H9 (cell line): ENCODE results near the gene OBSL1. TPM values are rescaled to one million over a fixed set of nuclear protein-coding genes. Genes with fewer than 3 reads are reported as not detected.
A peak's percentile ranks its signal among the peaks of the same experiment; 100 is the strongest.

Experiments used
- DNase-seq: peaks from one replicate; pipeline ENCODE4 v3.0.0-alpha.2; 2017
- H2AFZ ChIP-seq: one replicate; pipeline ENCODE4 v1.6.1; 2013; ENCODE audit warnings: mild to moderate bottlenecking, low read length, control low read depth, moderate library complexity
- H2AK5ac ChIP-seq: 2 replicates; pipeline ENCODE4 v1.6.1; 2013; ENCODE audit warnings: low read length, control low read depth, mixed read lengths; ENCODE audit not compliant: insufficient read length
- H2BK120ac ChIP-seq: one replicate; pipeline ENCODE4 v1.6.1; 2013; ENCODE audit warnings: low read depth, mild to moderate bottlenecking, low read length, control low read depth, inconsistent platforms; ENCODE audit not compliant: poor library complexity, severe bottlenecking
- H2BK12ac ChIP-seq: 2 replicates; pipeline ENCODE4 v1.6.1; 2013; ENCODE audit warnings: low read length, control low read depth, mixed read lengths, low read depth; ENCODE audit not compliant: insufficient read length
- H2BK15ac ChIP-seq: 2 replicates; pipeline ENCODE4 v1.6.1; 2013; ENCODE audit warnings: low read depth, low read length, control low read depth
- H2BK20ac ChIP-seq: one replicate; pipeline ENCODE4 v1.6.1; 2013; ENCODE audit warnings: low read depth, mild to moderate bottlenecking, low read length, control low read depth, inconsistent platforms; ENCODE audit not compliant: poor library complexity, severe bottlenecking
- H2BK5ac ChIP-seq: 2 replicates; pipeline ENCODE4 v1.6.1; 2013; ENCODE audit warnings: low read length, control low read depth, mixed read lengths; ENCODE audit not compliant: insufficient read length
- H3K14ac ChIP-seq: 2 replicates; pipeline ENCODE4 v1.6.1; 2013; ENCODE audit warnings: low read length, control low read depth; ENCODE audit not compliant: insufficient read depth
- H3K18ac ChIP-seq: 2 replicates; pipeline ENCODE4 v1.6.1; 2013; ENCODE audit warnings: low read depth, mild to moderate bottlenecking, mixed read lengths, low read length, control low read depth; ENCODE audit not compliant: insufficient read length
- H3K23ac ChIP-seq: 2 replicates; pipeline ENCODE4 v1.6.1; 2013; ENCODE audit warnings: low read length, control low read depth, mixed read lengths, low read depth; ENCODE audit not compliant: insufficient read length
- H3K23me2 ChIP-seq: 2 replicates; pipeline ENCODE4 v1.6.1; 2013; ENCODE audit warnings: low read depth, mild to moderate bottlenecking, mixed read lengths, low read length, control low read depth; ENCODE audit not compliant: insufficient read length, poor library complexity, severe bottlenecking
- H3K27ac ChIP-seq: 2 replicates; pipeline ENCODE4 v1.5.1; 2013; ENCODE audit warnings: low read length, control low read depth, mixed read lengths, low read depth; ENCODE audit not compliant: insufficient read length
- H3K27me3 ChIP-seq: 2 replicates; pipeline ENCODE4 v1.6.1; 2013; ENCODE audit warnings: low read length, control low read depth, inconsistent platforms; ENCODE audit not compliant: insufficient read depth
- H3K4ac ChIP-seq: 2 replicates; pipeline ENCODE4 v1.6.1; 2013; ENCODE audit warnings: low read depth, mild to moderate bottlenecking, control low read depth, inconsistent platforms, low read length, moderate library complexity
- H3K4me1 ChIP-seq: 2 replicates; pipeline ENCODE4 v1.6.1; 2013; ENCODE audit warnings: low read length, control low read depth, inconsistent platforms; ENCODE audit not compliant: insufficient read depth
- H3K4me2 ChIP-seq: 2 replicates; pipeline ENCODE4 v1.6.1; 2013; ENCODE audit warnings: low read length, control low read depth, mixed read lengths; ENCODE audit not compliant: insufficient read length, insufficient read depth
- H3K56ac ChIP-seq: 2 replicates; pipeline ENCODE4 v1.6.1; 2013; ENCODE audit warnings: low read depth, mild to moderate bottlenecking, mixed read lengths, low read length, control low read depth; ENCODE audit not compliant: insufficient read length
- H3K79me1 ChIP-seq: 2 replicates; pipeline ENCODE4 v1.6.1; 2013; ENCODE audit warnings: low read depth, mild to moderate bottlenecking, moderate library complexity, low read length, control low read depth, inconsistent platforms; ENCODE audit not compliant: insufficient read depth, poor library complexity, severe bottlenecking
- H3K79me2 ChIP-seq: 2 replicates; pipeline ENCODE4 v1.6.1; 2013; ENCODE audit warnings: low read length, control low read depth, inconsistent platforms; ENCODE audit not compliant: insufficient read depth
- H3K9ac ChIP-seq: 2 replicates; pipeline ENCODE4 v1.6.1; 2013; ENCODE audit warnings: low read length, control low read depth, mixed read lengths; ENCODE audit not compliant: insufficient read length; ENCODE audit errors: extremely low read depth
- H3K9me3 ChIP-seq: one replicate; pipeline ENCODE4 v1.6.1; 2013; ENCODE audit warnings: low read depth, low read length, inconsistent platforms; ENCODE audit not compliant: control insufficient read depth
- H3T11ph ChIP-seq: one replicate; pipeline ENCODE4 v1.6.1; 2013; ENCODE audit warnings: mild to moderate bottlenecking, low read length, control low read depth, inconsistent platforms
- H4K20me1 ChIP-seq: one replicate; pipeline ENCODE4 v1.6.1; 2013; ENCODE audit not compliant: control insufficient read depth, insufficient read length, insufficient read depth
- H4K5ac ChIP-seq: 2 replicates; pipeline ENCODE4 v1.6.1; 2013; ENCODE audit warnings: low read depth, mild to moderate bottlenecking, mixed read lengths, low read length, control low read depth; ENCODE audit not compliant: insufficient read length
- H4K8ac ChIP-seq: replicated peaks from 2 replicates; pipeline ENCODE4 v1.6.1; 2013; ENCODE audit warnings: low read length, control low read depth, mixed read lengths, low read depth; ENCODE audit not compliant: insufficient read length
- H4K91ac ChIP-seq: 2 replicates; pipeline ENCODE4 v1.6.1; 2013; ENCODE audit warnings: low read depth, mild to moderate bottlenecking, moderate library complexity, mixed read lengths, low read length, control low read depth; ENCODE audit not compliant: insufficient read length
- H3K27ac Mint-ChIP-seq, 3 experiments: 2 replicates in 2 of 3; 3 replicates in 1 of 3; pipeline ENCODE4 v1.8.0; 2020 to 2021; ENCODE audit warnings: mixed read lengths in 3 of 3, mild to moderate bottlenecking in 1 of 3, moderate library complexity in 1 of 3
- H3K27me3 Mint-ChIP-seq: 2 replicates; pipeline ENCODE4 v1.8.0; 2021; ENCODE audit warnings: low read depth, mild to moderate bottlenecking, moderate library complexity, mixed read lengths
- H3K36me3 Mint-ChIP-seq, 3 experiments: 2 replicates in 2 of 3; 3 replicates in 1 of 3; pipeline ENCODE4 v1.8.0; 2020 to 2021; ENCODE audit warnings: low read depth in 3 of 3, mixed read lengths in 3 of 3; ENCODE audit not compliant: insufficient read depth in 1 of 3
- H3K4me1 Mint-ChIP-seq, 2 experiments: 2 replicates each; pipeline ENCODE4 v1.8.0; 2020; ENCODE audit warnings: mixed read lengths in 2 of 2
- H3K4me3 Mint-ChIP-seq, 2 experiments: 2 replicates in 1 of 2; 3 replicates in 1 of 2; pipeline ENCODE4 v1.8.0; 2020 to 2021; ENCODE audit warnings: mild to moderate bottlenecking in 2 of 2, mixed read lengths in 2 of 2, moderate library complexity in 1 of 2
- H3K9me3 Mint-ChIP-seq, 2 experiments: 2 replicates in 1 of 2; 3 replicates in 1 of 2; pipeline ENCODE4 v1.8.0; 2020; ENCODE audit warnings: mild to moderate bottlenecking in 2 of 2, mixed read lengths in 2 of 2, moderate library complexity in 1 of 2
- WGBS: extraction: QIAGEN DNeasy Blood & Tissue Kit; methylation state at CpG from one replicate; pipeline ENCODE4 v1.1.7; 2013; ENCODE audit warnings: missing lambda C conversion rate, low lambda C conversion rate, mixed read lengths; ENCODE audit not compliant: insufficient read length; ENCODE audit errors: extremely low coverage; 5-methylcytosine and 5-hydroxymethylcytosine counted together
- total RNA-seq: library from RNA; stranded (reverse); gene quantifications from 2 replicates; pipeline ENCODE4 v1.2.1, GENCODE V29; 2021
- TF ChIP-seq, protein P1 (sequence below): fragments of 200-600 bp; sonication (generic); conservative IDR thresholded peaks from 3 replicates; pipeline ENCODE4 v1.8.0; 2021; ENCODE audit warnings: antibody characterized with exemption, mild to moderate bottlenecking

Gene OBSL1
- total RNA-seq, 1 experiment from 2014 or later, result 140 TPM

DNA sequence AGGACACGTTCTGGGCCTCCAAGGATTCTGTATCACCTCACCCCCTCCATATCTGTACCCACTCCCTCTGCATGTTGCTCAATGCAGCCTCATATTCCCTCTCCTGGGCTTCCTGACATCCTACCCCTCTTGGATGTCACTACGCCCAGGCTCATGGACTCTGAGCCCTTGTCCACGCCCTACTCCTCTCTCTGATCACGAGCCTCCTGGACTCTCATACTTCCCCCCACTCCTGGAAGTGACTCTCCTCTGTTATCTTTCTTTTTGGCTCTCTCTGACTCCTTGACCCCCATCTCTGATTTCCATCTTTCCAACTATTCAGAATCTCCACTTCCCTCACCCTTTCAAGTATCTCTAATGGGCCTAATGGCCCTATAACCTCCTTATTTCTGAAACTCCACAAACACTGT, 25.4 kb downstream of the OBSL1 start:
- Histone ChIP-seq H2AK5ac (no peak overlapping the region), H3K23ac (no peak overlapping the region), H4K5ac (no peak overlapping the region), H3K9ac (no peak overlapping the region), H4K91ac (no peak overlapping the region), H2BK20ac (no peak overlapping the region), H3K4me2 (no peak overlapping the region), H2AFZ (no peak overlapping the region), H4K20me1 (no peaks in the 10 kb centered on the region), H3K4ac (no peak overlapping the region), H3K9me3 (no peaks in the 10 kb centered on the region), H3K23me2 (peaks cover 16% of the 10 kb centered on the region), H3K79me1 (no peaks in the 10 kb centered on the region), H3K27me3 (no peaks in the 10 kb centered on the region; the same call in 1 of the 2 replicates), H3T11ph (no peak overlapping the region), H2BK12ac (no peak overlapping the region), H3K56ac (no peak overlapping the region), H4K8ac (no peak overlapping the region), H2BK5ac (no peak overlapping the region), H3K79me2 (no peaks in the 10 kb centered on the region), H2BK15ac (no peak overlapping the region), H2BK120ac (no peak overlapping the region), H3K18ac (no peak overlapping the region), H3K27ac (no peak overlapping the region), H3K14ac (no peak overlapping the region), H3K4me1 (peaks cover 6% of the 10 kb centered on the region; the same call in 1 of the 2 replicates)
- TF ChIP-seq, protein P1, sequence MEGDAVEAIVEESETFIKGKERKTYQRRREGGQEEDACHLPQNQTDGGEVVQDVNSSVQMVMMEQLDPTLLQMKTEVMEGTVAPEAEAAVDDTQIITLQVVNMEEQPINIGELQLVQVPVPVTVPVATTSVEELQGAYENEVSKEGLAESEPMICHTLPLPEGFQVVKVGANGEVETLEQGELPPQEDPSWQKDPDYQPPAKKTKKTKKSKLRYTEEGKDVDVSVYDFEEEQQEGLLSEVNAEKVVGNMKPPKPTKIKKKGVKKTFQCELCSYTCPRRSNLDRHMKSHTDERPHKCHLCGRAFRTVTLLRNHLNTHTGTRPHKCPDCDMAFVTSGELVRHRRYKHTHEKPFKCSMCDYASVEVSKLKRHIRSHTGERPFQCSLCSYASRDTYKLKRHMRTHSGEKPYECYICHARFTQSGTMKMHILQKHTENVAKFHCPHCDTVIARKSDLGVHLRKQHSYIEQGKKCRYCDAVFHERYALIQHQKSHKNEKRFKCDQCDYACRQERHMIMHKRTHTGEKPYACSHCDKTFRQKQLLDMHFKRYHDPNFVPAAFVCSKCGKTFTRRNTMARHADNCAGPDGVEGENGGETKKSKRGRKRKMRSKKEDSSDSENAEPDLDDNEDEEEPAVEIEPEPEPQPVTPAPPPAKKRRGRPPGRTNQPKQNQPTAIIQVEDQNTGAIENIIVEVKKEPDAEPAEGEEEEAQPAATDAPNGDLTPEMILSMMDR, result no peak
- DNase-seq, result no peak
- peaks cover 0 to 4% of the 10 kb centered on the region in 2 experiments; a peak in 1 of 5 replicates for H3K9me3 Mint-ChIP-seq
- 0 out of 5 replicates have a peak overlapping the region, but pooled peaks of 1 of the 2 experiments have one; percentile 8 for H3K4me3 Mint-ChIP-seq
- no CpG with 5 or more reads among the region's 4 CpGs for WGBS
- peaks cover 16 to 31% (median 27%) of the 10 kb centered on the region in 3 experiments for H3K36me3 Mint-ChIP-seq
- peaks cover 41% of the 10 kb centered on the region for H3K27me3 Mint-ChIP-seq
- peaks cover 20 to 21% of the 10 kb centered on the region in 2 experiments for H3K4me1 Mint-ChIP-seq
- H3K27ac Mint-ChIP-seq, result no peak overlapping the region; a peak in 1 of 7 replicates
